Measurements from ENCODE around the gene ITGAV. TPM values are rescaled to one million over a fixed set of nuclear protein-coding genes. Genes with fewer than 3 reads are reported as not detected.

Gene ITGAV
- total and polyA plus RNA-seq, 2 donors (not counting 3 experiments of a cell fraction or from before 2014, with no cell fraction given) = 61.8 to 131 TPM

DNA sequence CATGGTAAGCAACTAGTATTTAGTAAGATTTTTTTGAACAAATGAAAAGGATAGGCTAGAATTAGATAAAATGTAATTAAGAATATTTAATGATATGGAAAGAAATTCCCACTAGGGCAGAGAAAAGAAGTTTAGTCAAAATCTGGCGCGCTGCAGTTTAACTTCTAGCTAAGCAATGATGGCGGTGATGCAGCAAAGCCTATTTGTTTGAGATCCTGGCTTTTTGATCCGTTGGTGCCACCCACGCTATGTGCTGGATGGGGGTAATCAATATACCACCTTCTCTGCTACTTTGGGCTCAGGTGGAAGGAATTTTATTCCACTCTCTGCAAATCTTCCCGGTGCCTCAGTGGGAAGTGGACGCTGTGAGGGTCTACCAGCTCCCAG, 103.6 kb downstream of the ITGAV start:
- Histone ChIP-seq H3K79me2 (ENCODE audit: control insufficient read depth, insufficient read depth, low read length) (no peaks in the 10 kb centered on the region), H3K36me3 (ENCODE audit: control insufficient read depth in 2 of 2, extremely low read depth in 1 of 2, insufficient read depth in 2 of 2, low read length in 2 of 2) (no peaks in the 10 kb centered on the region), H3K27ac (ENCODE audit: insufficient read depth, low read depth, low read length) (no peak overlapping the region), H4K20me1 (replicated peaks; ENCODE audit: control insufficient read depth, extremely low read depth, insufficient read depth, low read length) (no peaks in the 10 kb centered on the region), H3K9ac (replicated peaks; ENCODE audit: extremely low read depth, insufficient read depth, low read length) (peak overlapping the region; percentile 41), H3K4me3 (replicated peaks in 1 of 3; ENCODE audit: insufficient read depth in 1 of 3, low read depth in 1 of 3, low read length in 3 of 3) (peak overlapping the region; percentile 42 to 63 (median 46)), H2AFZ (ENCODE audit: low read depth, low read length) (peak overlapping the region; percentile 99), H3K4me2 (ENCODE audit: insufficient read depth, low read length) (peak overlapping the region; percentile 91), H3K4me1 (ENCODE audit: control insufficient read depth, extremely low read depth, insufficient read depth, low read length) (peaks cover 14% of the 10 kb centered on the region), H3K9me1 (replicated peaks; ENCODE audit: control insufficient read depth, extremely low read depth, insufficient read depth, low read length) (no peaks in the 10 kb centered on the region), H3K9me3 (replicated peaks; ENCODE audit: control insufficient read depth, insufficient read depth, low read length) (no peaks in the 10 kb centered on the region), H3K27me3 (ENCODE audit: control insufficient read depth in 2 of 2, insufficient read depth in 2 of 2, low read length in 2 of 2) (no peaks in the 10 kb centered on the region)
- intact Hi-C loops (cut with micrococcal nuclease) = loop anchor here (10.0 kb wide), 1 partner anchor 761 kb away; no protein-coding TSS in a partner anchor
- ChIA-PET POLR2A (no interaction called here), CTCF (no interaction called here)
- FAIRE-seq = no peak
- TF ChIP-seq MYC (IDR thresholded peaks at IDR 0.05; ENCODE audit: low read depth, low read length) (no peak), FOS (IDR thresholded peaks at IDR 0.05; ENCODE audit: borderline replicate concordance, insufficient read depth, low read length) (no peak), JUN (IDR thresholded peaks at IDR 0.05; ENCODE audit: borderline replicate concordance, insufficient read depth, insufficient read length, low read depth) (no peak), GATA2 (IDR thresholded peaks at IDR 0.05; ENCODE audit: insufficient read depth, insufficient read length, low read depth, low read length) (no peak), EZH2 (IDR thresholded peaks at IDR 0.05; ENCODE audit: borderline replicate concordance, low read depth, low read length, severe bottlenecking) (no peak)
- TF ChIP-seq, protein P1, sequence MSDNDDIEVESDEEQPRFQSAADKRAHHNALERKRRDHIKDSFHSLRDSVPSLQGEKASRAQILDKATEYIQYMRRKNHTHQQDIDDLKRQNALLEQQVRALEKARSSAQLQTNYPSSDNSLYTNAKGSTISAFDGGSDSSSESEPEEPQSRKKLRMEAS (IDR thresholded peaks at IDR 0.05; ENCODE audit: insufficient read depth, insufficient read length) = no peak
- TF ChIP-seq, protein P2, sequence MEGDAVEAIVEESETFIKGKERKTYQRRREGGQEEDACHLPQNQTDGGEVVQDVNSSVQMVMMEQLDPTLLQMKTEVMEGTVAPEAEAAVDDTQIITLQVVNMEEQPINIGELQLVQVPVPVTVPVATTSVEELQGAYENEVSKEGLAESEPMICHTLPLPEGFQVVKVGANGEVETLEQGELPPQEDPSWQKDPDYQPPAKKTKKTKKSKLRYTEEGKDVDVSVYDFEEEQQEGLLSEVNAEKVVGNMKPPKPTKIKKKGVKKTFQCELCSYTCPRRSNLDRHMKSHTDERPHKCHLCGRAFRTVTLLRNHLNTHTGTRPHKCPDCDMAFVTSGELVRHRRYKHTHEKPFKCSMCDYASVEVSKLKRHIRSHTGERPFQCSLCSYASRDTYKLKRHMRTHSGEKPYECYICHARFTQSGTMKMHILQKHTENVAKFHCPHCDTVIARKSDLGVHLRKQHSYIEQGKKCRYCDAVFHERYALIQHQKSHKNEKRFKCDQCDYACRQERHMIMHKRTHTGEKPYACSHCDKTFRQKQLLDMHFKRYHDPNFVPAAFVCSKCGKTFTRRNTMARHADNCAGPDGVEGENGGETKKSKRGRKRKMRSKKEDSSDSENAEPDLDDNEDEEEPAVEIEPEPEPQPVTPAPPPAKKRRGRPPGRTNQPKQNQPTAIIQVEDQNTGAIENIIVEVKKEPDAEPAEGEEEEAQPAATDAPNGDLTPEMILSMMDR (IDR thresholded peaks at IDR 0.05; ENCODE audit: extremely low read depth in 1 of 2, insufficient read depth in 1 of 2, low read depth in 1 of 2, low read length in 2 of 2) = no peak
- no peak for DNase-seq (ENCODE audit: low read depth, low spot score)
- no TSS peak for BruUV-seq (replicated peaks)
- dilution Hi-C loops (cut with MboI; ENCODE audit: extremely low pct_ligation_motif_present, low sequenced_read_pairs) = no loop called here
